AG04450 (cell line): Measurements from ENCODE around the gene SYK. TPM values are rescaled to one million over a fixed set of nuclear protein-coding genes. Genes with fewer than 3 reads are reported as not detected.

Source experiments
- CTCF ChIA-PET: fragments of 300-600, 350-600 bp; formaldehyde crosslinking; extraction: SDS; loops from one replicate; lab custom pipeline; 2022; ENCODE audit warnings: antibody characterized with exemption, inconsistent platforms; lab: Charles Lee
- POLR2A ChIA-PET: fragments of 350-600 bp; formaldehyde crosslinking; extraction: SDS; loops from one replicate; lab custom pipeline; 2021; ENCODE audit warnings: antibody characterized with exemption, inconsistent platforms; lab: Yijun Ruan, JAX
- DNase-seq: peaks from one replicate; pipeline ENCODE4 v3.0.0-alpha.2; 2011; ENCODE audit warnings: low read depth, low spot score
- H3K27ac ChIP-seq: one replicate; pipeline ENCODE4 v1.5.1; 2012; ENCODE audit warnings: low read depth, low read length, control low read depth
- H3K27me3 ChIP-seq: one replicate; pipeline ENCODE4 v1.6.0; 2012; ENCODE audit warnings: low read length; ENCODE audit not compliant: control insufficient read depth, insufficient read depth
- H3K4me3 ChIP-seq: 2 replicates; pipeline ENCODE4 v1.5.1; 2011; ENCODE audit warnings: mild to moderate bottlenecking, low read depth, low read length, control low read depth
- H3K9me3 ChIP-seq: 2 replicates; pipeline ENCODE4 v1.5.1; 2012; ENCODE audit warnings: low read length; ENCODE audit not compliant: control insufficient read depth, insufficient read depth
- CTCF ChIP-seq: IDR thresholded peaks from 2 replicates; pipeline ENCODE4 v1.5.1; 2011; ENCODE audit warnings: low read depth, low read length, control low read depth, inconsistent platforms
- polyA plus RNA-seq: library from polyadenylated mRNA; depleted of rRNA; stranded (reverse); fragments of >200 nt; gene quantifications from 2 replicates; pipeline ENCODE4 v1.2.3, GENCODE V29; 2011

The SYK gene
- polyA plus RNA-seq, 1 experiment = not detected

- DNase-seq = no peak
- 0 out of 2 replicates have a peak, but pooled peaks have one; percentile 3 for TF ChIP-seq CTCF
- no peak overlapping the region for H3K27ac ChIP-seq
- no peak overlapping the region for H3K4me3 ChIP-seq
- ChIA-PET POLR2A (no interaction called here), CTCF (interaction anchor here (0.6 to 2.8 kb wide), 34 partner anchors 10 to 845 kb away, joined by 3 to 27 read pairs (median 6); no protein-coding TSS in a partner anchor)
- no peaks in the 10 kb centered on the region for H3K27me3 ChIP-seq
- no peaks in the 10 kb centered on the region; the same call in 1 of the 2 replicates for H3K9me3 ChIP-seq
These were observed 114.6 kb downstream of the SYK start for GRCh38 chr9:90916147-90916734.

- DNase-seq = no peak
- TF ChIP-seq CTCF = no peak
- H3K27ac ChIP-seq = no peak overlapping the region
- H3K9me3 ChIP-seq = peaks cover 3% of the 10 kb centered on the region
- POLR2A ChIA-PET = no interaction called here
- H3K4me3 ChIP-seq = no peak overlapping the region
- CTCF ChIA-PET = no interaction called here
- no peaks in the 10 kb centered on the region for H3K27me3 ChIP-seq
These were observed 118.3 kb downstream of the SYK start for GRCh38 chr9:90919883-90920282.

- CTCF ChIA-PET = interaction anchor here (0.6 kb wide), 1 partner anchor 248 kb away, joined by 3 read pairs; no protein-coding TSS in a partner anchor
- TF ChIP-seq CTCF = no peak
- no peak overlapping the region for H3K27ac ChIP-seq
- no peak for DNase-seq
- POLR2A ChIA-PET = interaction anchor here (0.6 kb wide), 1 partner anchor 783 kb away, joined by 3 read pairs; no protein-coding TSS in a partner anchor
- H3K4me3 ChIP-seq = no peak overlapping the region
- peaks cover 3% of the 10 kb centered on the region for H3K9me3 ChIP-seq
- H3K27me3 ChIP-seq = no peaks in the 10 kb centered on the region
These were observed 119.5 kb downstream of the SYK start for GRCh38 chr9:90921104-90921503.

GRCh38 chr9:90921969-90922368 is 120.3 kb downstream of the SYK start:
- H3K9me3 ChIP-seq = peaks cover 3% of the 10 kb centered on the region
- H3K27me3 ChIP-seq = no peaks in the 10 kb centered on the region
- no peak for TF ChIP-seq CTCF
- H3K27ac ChIP-seq = no peak overlapping the region
- POLR2A ChIA-PET = no interaction called here
- H3K4me3 ChIP-seq = no peak overlapping the region
- DNase-seq = no peak
- CTCF ChIA-PET = interaction anchor here (0.6 kb wide), 1 partner anchor 248 kb away, joined by 3 read pairs; no protein-coding TSS in a partner anchor

GRCh38 chr9:90925581-90926257 is 124.1 kb downstream of the SYK start:
- POLR2A ChIA-PET = no interaction called here
- Histone ChIP-seq H3K27ac (no peak overlapping the region), H3K9me3 (peaks cover 3% of the 10 kb centered on the region), H3K27me3 (no peaks in the 10 kb centered on the region), H3K4me3 (no peak overlapping the region)
- no peak for TF ChIP-seq CTCF
- CTCF ChIA-PET = interaction anchor here (1.0 to 1.5 kb wide), 2 partner anchors 10 to 801 kb away, joined by 6 read pairs; no protein-coding TSS in a partner anchor
- peak; percentile 39 for DNase-seq
